ENCODE measurements around the gene OR5M8. TPM values are rescaled to one million over a fixed set of nuclear protein-coding genes. Genes with fewer than 3 reads are reported as not detected.

The OR5M8 gene
- total RNA-seq, 1 experiment from 2014 or later, result not detected

- intact Hi-C loops (cut with micrococcal nuclease), result no loop called here
- H3K36me3 ChIP-seq (ENCODE audit: control insufficient read depth in 1 of 2, insufficient read depth in 2 of 2, low read length in 2 of 2), result no peaks in the 10 kb centered on the region
- no peaks in the 10 kb centered on the region for H3K9me2 ChIP-seq (ENCODE audit: insufficient read depth)
- DNase-seq (ENCODE audit: low read depth, low spot score) (no peak), ATAC-seq (no peak)
- no peaks in the 10 kb centered on the region for H4K20me1 ChIP-seq (ENCODE audit: insufficient read depth)
- ChIA-PET POLR2A (no interaction called here), CTCF (no interaction called here), RAD21 (ENCODE audit: low non-redundant PET in 1 of 2, low total read pairs in 2 of 2, uncharacterized antibody in 2 of 2, unreplicated experiment in 2 of 2) (no interaction called here)
- no peak overlapping the region for H3K9ac ChIP-seq (ENCODE audit: low read length)
- no peak overlapping the region for H3K4me2 ChIP-seq (ENCODE audit: low read length)
- H3K27ac ChIP-seq (ENCODE audit: low read depth, low read length), result no peak overlapping the region
- TF ChIP-seq TCF7L2 (IDR thresholded peaks at IDR 0.05; ENCODE audit: borderline replicate concordance, extremely low read depth, insufficient read depth, insufficient read length) (no peak), CTCF (IDR thresholded peaks at IDR 0.05 in 2 of 3, conservative IDR thresholded peaks at IDR 0.05 in 1 of 3; ENCODE audit: borderline replicate concordance in 1 of 3, insufficient read depth in 1 of 3, low read depth in 2 of 3, low read length in 2 of 3) (no peak), ATF3 (IDR thresholded peaks at IDR 0.05) (no peak), ELF1 (IDR thresholded peaks at IDR 0.05; ENCODE audit: borderline replicate concordance, low read depth) (no peak), ZNF274 (IDR thresholded peaks at IDR 0.05; ENCODE audit: low read depth, low read length) (no peak), POLR2A (IDR thresholded peaks at IDR 0.05; ENCODE audit: borderline replicate concordance, extremely low read depth, insufficient read depth, insufficient read length) (no peak), YY1 (IDR thresholded peaks at IDR 0.05; ENCODE audit: extremely low read depth, insufficient replicate concordance, low read depth, low read length) (no peak), REST (IDR thresholded peaks at IDR 0.05; ENCODE audit: low read depth) (no peak), MAX (IDR thresholded peaks at IDR 0.05) (no peak), CEBPB (IDR thresholded peaks at IDR 0.05; ENCODE audit: low read depth) (no peak), ZFX (IDR thresholded peaks at IDR 0.05) (no peak), JUND (IDR thresholded peaks at IDR 0.05) (no peak), CBX3 (IDR thresholded peaks at IDR 0.05; ENCODE audit: low read depth) (no peak), EGR1 (IDR thresholded peaks at IDR 0.05; ENCODE audit: low read depth) (no peak), EZH2phosphoT487 (IDR thresholded peaks at IDR 0.05; ENCODE audit: borderline replicate concordance) (no peak), POLR2AphosphoS5 (IDR thresholded peaks at IDR 0.05; ENCODE audit: low read depth, low read length) (no peak)
- H3K79me2 ChIP-seq (ENCODE audit: insufficient read depth, low read length), result no peaks in the 10 kb centered on the region
- no TSS peak for BruUV-seq (replicated peaks)
- H3K4me3 ChIP-seq (replicated peaks in 1 of 2; ENCODE audit: low read depth in 1 of 2, low read length in 2 of 2), result no peak overlapping the region
- no peak overlapping the region for H2AFZ ChIP-seq (ENCODE audit: low read depth, low read length, poor library complexity, severe bottlenecking)
- H3K27me3 ChIP-seq (ENCODE audit: insufficient read depth, low read length), result no peaks in the 10 kb centered on the region
- peaks cover 12 to 26% of the 10 kb centered on the region in 2 experiments; a peak in 2 of 4 replicates for H3K9me3 ChIP-seq (ENCODE audit: control insufficient read depth in 1 of 2, insufficient read depth in 1 of 2, low read depth in 1 of 2, low read length in 2 of 2)
- no peaks in the 10 kb centered on the region for H3K4me1 ChIP-seq (ENCODE audit: control insufficient read depth in 1 of 2, insufficient read depth in 2 of 2, low read length in 2 of 2)
Observed at GRCh38 chr11:56486801-56487200, 4.4 kb downstream of the OR5M8 start.

Measured in HCT116 (cell line).